Fibroblast of the aortic adventitia (primary cell): Measurements from ENCODE around the gene PRDM1. TPM values are rescaled to one million over a fixed set of nuclear protein-coding genes. Genes with fewer than 3 reads are reported as not detected.
A peak's percentile ranks its signal among the peaks of the same experiment; 100 is the strongest.

ENCODE experiments used
- DNase-seq: peaks from one replicate; pipeline ENCODE4 v3.0.0-alpha.2; 2010; ENCODE audit warnings: low read depth
- H3K4me3 ChIP-seq: 2 replicates; pipeline ENCODE4 v1.5.1; 2011; ENCODE audit warnings: low read depth, mild to moderate bottlenecking, control low read depth, low read length, moderate library complexity
- total RNA-seq: library from RNA; depleted of rRNA; stranded (reverse); fragments of >200 nt; gene quantifications from 2 replicates; pipeline ENCODE4 v1.2.3, GENCODE V29; 2012; ENCODE audit warnings: low replicate concordance
- TF ChIP-seq, protein P1 (sequence below): IDR thresholded peaks from 2 replicates; pipeline ENCODE4 v1.5.1; 2011; ENCODE audit warnings: mild to moderate bottlenecking, low read length, control low read depth, inconsistent platforms; ENCODE audit not compliant: insufficient read depth

The PRDM1 gene
- total RNA-seq, 1 donor, result 2.8 TPM

DNA sequence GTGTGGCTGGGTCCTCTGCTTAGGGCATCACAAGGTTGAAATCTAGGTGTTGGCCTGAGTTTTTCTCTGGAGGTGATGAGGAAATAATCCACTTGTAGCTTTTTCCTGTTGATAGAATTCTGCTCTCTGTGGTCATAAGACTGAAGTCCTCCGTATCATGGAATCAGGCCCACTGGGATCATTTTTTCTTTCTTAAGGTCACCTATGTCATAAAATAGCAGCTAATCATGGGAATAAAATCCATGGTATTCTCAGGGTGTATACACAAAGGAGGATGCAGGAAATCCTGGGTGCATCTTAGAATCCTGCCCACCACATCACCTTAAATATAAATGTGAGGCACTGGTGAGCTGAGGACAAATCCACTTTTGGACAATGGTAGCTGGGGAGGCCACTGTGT, 72.7 kb downstream of the PRDM1 start:
- H3K4me3 ChIP-seq, result no peak overlapping the region
- TF ChIP-seq, protein P1, sequence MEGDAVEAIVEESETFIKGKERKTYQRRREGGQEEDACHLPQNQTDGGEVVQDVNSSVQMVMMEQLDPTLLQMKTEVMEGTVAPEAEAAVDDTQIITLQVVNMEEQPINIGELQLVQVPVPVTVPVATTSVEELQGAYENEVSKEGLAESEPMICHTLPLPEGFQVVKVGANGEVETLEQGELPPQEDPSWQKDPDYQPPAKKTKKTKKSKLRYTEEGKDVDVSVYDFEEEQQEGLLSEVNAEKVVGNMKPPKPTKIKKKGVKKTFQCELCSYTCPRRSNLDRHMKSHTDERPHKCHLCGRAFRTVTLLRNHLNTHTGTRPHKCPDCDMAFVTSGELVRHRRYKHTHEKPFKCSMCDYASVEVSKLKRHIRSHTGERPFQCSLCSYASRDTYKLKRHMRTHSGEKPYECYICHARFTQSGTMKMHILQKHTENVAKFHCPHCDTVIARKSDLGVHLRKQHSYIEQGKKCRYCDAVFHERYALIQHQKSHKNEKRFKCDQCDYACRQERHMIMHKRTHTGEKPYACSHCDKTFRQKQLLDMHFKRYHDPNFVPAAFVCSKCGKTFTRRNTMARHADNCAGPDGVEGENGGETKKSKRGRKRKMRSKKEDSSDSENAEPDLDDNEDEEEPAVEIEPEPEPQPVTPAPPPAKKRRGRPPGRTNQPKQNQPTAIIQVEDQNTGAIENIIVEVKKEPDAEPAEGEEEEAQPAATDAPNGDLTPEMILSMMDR, result no peak
- peak; percentile 45 for DNase-seq

Other genes starting within 250 kb of the PRDM1 start
- 31.0 and 45.4 TPM in 2 replicates for gene ATG5, start 239.4 kb downstream of the PRDM1 start, total RNA-seq